Muscle layer of colon (tissue), 2 donors: Measurements from ENCODE around the gene BEX3.
"Not testable (repeated sequence)": the region's sequence is repeated elsewhere in the genome, so short reads cannot be mapped to it uniquely, and the experiment has no call there.

Experiments used
- H3K27ac ChIP-seq: one replicate; pipeline ENCODE4 v1.7.0; 2013; ENCODE audit warnings: low read depth, mild to moderate bottlenecking, low read length, moderate library complexity
- H3K27me3 ChIP-seq, 2 donors: one replicate each; pipeline ENCODE4 v1.7.0; 2013; ENCODE audit warnings: low read length in 2 of 2, mild to moderate bottlenecking in 2 of 2; ENCODE audit not compliant: insufficient read depth in 2 of 2, control insufficient read depth in 1 of 2
- H3K36me3 ChIP-seq: one replicate; pipeline ENCODE4 v1.7.0; 2013; ENCODE audit warnings: mild to moderate bottlenecking, low read length; ENCODE audit not compliant: insufficient read depth
- H3K4me1 ChIP-seq: one replicate; pipeline ENCODE4 v1.7.0; 2013; ENCODE audit warnings: mild to moderate bottlenecking, low read length; ENCODE audit not compliant: insufficient read depth
- H3K4me3 ChIP-seq, 2 donors: one replicate each; pipeline ENCODE4 v1.7.0; 2013; ENCODE audit warnings: low read length in 2 of 2, low read depth in 1 of 2, mild to moderate bottlenecking in 1 of 2, moderate library complexity in 1 of 2
- H3K9ac ChIP-seq: one replicate; pipeline ENCODE4 v1.7.0; 2013; ENCODE audit warnings: low read length
- H3K9me3 ChIP-seq: one replicate; pipeline ENCODE4 v1.7.0; 2013; ENCODE audit warnings: mild to moderate bottlenecking, low read length
- donor health status: abdominal sarcoma.
- donor health status: Adenocarcinoma of cecum.

The BEX3 gene

DNA sequence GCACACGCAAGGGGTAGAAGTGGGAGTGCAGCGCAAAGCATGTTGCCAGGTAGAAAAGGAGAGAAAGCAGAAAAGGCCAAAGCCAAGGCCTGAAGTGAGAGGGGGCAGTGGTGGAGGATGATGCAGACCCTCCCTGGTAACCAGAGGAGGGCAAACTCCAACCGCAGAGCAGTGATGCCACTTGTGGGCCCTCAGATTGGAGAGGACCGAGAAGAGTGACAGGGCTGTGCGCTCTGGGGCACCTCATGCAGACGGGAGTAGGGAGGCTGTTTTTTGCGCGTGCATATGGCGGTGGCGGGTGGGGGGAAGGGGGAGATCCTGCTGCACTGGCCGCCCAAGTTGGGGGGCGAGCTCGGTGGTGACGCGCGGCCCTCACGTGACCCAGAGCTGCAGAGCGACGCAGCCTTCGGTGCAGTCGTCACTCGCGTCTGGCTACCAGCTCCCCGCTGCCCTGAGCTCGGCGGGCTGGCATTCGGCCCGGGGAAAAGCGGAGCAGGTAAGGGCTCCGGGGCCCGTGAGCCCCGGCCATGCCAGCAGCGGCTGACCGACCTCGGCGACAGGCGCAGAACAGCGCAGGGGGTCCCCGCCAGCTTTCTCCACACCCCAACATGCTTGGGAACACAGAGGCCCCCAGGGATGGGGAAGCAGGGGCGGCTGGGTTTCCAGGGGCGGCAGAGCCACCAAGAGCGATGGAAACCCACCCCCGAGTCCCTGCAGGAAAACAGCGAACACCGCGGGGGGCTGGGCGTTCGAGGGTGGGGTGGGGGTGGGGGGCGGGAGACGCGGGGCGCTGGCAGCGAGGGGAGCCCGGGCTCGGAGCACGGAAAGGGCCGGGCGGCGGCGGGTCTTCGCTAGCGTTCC, at the start of gene BEX3:
Gene BEX3 (plus strand): TSS at position 421 of the 861 bp plus-strand sequence. CDS start 984 bp downstream, outside the sequence.
- H3K4me3 ChIP-seq, result peak within 1 kb of the TSS; percentile 43 to 57
- no peaks in the 10 kb centered on the region for H3K9me3 ChIP-seq
- peak within 1 kb of the TSS; percentile 51 for H3K27ac ChIP-seq
- H3K9ac ChIP-seq, result no peak within 1 kb of the TSS
- H3K27me3 ChIP-seq, result no peaks in the 10 kb centered on the region
- no peaks in the 10 kb centered on the region for H3K36me3 ChIP-seq
- H3K4me1 ChIP-seq, result no peaks in the 10 kb centered on the region

- Histone ChIP-seq H3K36me3 (no peaks in the 10 kb centered on the region), H3K4me1 (no peaks in the 10 kb centered on the region), H3K27me3 (peaks cover 0 to 6% of the 10 kb centered on the region in 2 donors), H3K4me3 (peak within 1 kb of the TSS; percentile 44 to 51), H3K27ac (peak within 1 kb of the TSS; percentile 60), H3K9ac (no peak within 1 kb of the TSS), H3K9me3 (no peaks in the 10 kb centered on the region)
These were observed 46.3 kb upstream of the BEX3 start, which contains the start of gene TCEAL7 for GRCh38 chrX:103329991-103330390. Gene TCEAL7, plus strand, starts transcription at chrX:103330239. Its CDS starts 1,165 bp downstream, at chrX:103331404.

DNA sequence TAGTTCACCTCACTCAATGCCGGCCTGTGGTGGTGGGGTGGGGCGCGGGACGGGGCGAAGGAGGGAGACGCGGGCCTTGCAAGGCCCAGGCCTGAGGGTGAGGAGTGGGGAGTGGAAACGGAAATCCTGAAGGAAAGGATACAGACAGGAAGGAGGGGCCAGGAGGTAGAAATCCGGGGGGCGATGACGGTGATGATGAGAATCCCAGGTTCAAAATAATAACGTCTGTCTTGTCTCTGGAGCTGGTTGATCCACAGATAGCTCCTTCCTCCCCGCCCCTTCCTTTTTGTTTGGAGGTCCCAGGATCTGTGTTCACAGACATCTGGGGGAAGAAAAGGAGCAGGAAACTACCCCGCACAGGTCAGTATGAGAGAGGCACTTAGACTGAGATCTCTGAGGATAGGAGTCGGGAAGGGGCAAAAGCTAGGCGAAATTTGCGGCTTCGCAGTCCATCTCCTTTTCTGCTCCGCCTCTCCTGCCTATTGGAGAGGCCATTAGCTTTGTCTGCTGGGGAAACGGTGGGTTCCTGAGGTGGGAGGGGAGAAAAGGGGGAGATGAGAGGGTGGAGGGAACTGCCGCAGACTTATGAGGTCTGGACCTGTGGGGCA, 45.6 kb upstream of the BEX3 start:
- Histone ChIP-seq H3K27me3 (peaks cover 0 to 6% of the 10 kb centered on the region in 2 donors), H3K9ac (no peak overlapping the region), H3K4me3 (peak overlapping the region; percentile 44 to 51), H3K27ac (peak overlapping the region; percentile 7), H3K4me1 (no peaks in the 10 kb centered on the region), H3K9me3 (no peaks in the 10 kb centered on the region), H3K36me3 (no peaks in the 10 kb centered on the region)

DNA sequence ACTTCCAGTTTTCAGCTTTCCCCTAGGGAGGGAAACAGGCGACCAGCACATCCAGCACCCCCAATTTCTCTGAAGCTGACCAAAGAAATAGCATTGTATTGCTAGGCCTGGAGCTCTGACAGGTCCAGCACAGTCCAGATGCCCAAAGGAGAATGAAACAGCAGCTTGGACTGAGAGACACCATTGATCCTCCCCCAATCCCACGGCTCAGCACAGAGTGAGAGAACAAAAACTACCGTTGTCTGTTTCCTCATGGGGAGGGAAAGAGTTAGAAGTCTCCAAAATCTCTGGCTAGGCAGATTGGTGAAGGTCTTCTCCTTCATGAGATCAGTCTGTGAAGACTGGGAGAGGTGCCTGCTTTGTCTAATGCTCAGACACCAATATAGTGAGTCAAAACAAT, 37.7 kb upstream of the BEX3 start:
- no peak overlapping the region for H3K27ac ChIP-seq
- no peak overlapping the region for H3K9ac ChIP-seq
- H3K9me3 ChIP-seq, result no peaks in the 10 kb centered on the region
- no peak overlapping the region for H3K4me3 ChIP-seq
- no peaks in the 10 kb centered on the region for H3K36me3 ChIP-seq
- H3K27me3 ChIP-seq, result no peaks in the 10 kb centered on the region
- no peaks in the 10 kb centered on the region for H3K4me1 ChIP-seq

DNA sequence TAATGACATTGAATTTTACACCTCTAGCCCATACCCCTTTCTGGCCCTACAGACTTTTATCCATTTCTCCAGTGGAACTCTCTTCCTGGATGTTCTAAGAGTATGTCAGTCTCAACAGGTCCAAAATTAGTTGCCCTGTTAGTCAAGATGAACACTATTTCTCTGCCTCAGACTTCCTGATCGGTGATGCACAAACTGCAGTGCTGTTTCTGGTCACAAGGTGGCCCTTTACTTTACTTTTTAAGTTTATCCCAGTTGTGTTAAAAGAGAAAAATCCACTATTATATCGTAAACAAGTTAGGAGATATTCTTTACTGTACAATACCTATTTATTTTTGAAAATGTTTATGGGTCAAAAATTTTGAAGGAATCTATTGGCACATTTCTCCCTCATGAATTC, 33.2 kb upstream of the BEX3 start:
- Histone ChIP-seq H3K4me3 (no peak overlapping the region), H3K9me3 (no peaks in the 10 kb centered on the region), H3K9ac (no peak overlapping the region), H3K27ac (no peak overlapping the region), H3K4me1 (no peaks in the 10 kb centered on the region), H3K36me3 (no peaks in the 10 kb centered on the region), H3K27me3 (peaks cover 0 to 7% of the 10 kb centered on the region in 2 donors)

- Histone ChIP-seq H3K9ac (no peak overlapping the region), H3K27me3 (peaks cover 0 to 12% of the 10 kb centered on the region in 2 donors)
These were observed 31.7 kb upstream of the BEX3 start for GRCh38 chrX:103344606-103345005.

GRCh38 chrX:103347682-103348397, 28.5 kb upstream of the BEX3 start:
- no peaks in the 10 kb centered on the region for H3K9me3 ChIP-seq
- no peak overlapping the region for H3K4me3 ChIP-seq
- no peaks in the 10 kb centered on the region for H3K36me3 ChIP-seq
- H3K4me1 ChIP-seq, result no peaks in the 10 kb centered on the region
- H3K9ac ChIP-seq, result no peak overlapping the region
- peaks cover 0 to 12% of the 10 kb centered on the region in 2 donors for H3K27me3 ChIP-seq
- H3K27ac ChIP-seq, result no peak overlapping the region

More at GRCh38 chrX:103344606-103345005, 31.7 kb upstream of the BEX3 start:
- H3K4me3 ChIP-seq, result no peak overlapping the region
- no peaks in the 10 kb centered on the region for H3K36me3 ChIP-seq
- H3K9me3 ChIP-seq, result no peaks in the 10 kb centered on the region
- H3K4me1 ChIP-seq, result no peaks in the 10 kb centered on the region
- H3K27ac ChIP-seq, result no peak overlapping the region

DNA sequence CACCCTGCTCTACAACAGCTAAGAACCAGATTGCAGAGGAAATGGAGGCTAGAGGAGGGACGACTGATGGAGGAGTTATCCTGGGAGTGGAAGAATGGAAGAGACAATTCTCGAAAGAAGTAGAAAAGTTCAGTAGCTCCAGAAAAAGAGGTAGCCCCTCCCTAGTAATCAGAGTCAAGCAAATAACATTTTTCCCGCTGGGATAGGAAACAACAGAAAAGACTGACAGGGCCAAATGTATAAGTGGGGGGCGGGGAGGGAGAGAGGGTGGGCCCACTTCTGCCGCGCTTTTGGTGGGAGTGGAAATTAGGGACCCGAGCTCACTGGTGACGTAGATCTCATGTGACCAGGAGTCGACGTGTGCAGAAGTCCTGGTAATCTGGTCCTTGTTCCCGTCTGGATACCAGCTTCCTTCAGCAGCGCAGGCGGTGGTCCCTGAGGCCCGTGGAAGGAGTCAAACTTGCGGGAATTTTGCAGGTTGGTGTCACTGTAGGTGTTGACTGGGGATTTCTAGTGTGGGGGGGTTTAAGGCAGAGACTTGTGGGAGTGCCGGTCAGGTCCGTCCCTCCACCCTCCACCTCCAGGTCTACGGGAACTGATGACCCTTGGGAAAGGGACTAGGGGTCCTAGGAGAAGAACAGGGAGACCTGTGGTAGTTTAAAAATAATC, 20.1 kb upstream of the BEX3 start, which contains the start of gene TCEAL9:
Gene TCEAL9 (plus strand): TSS at position 377 of the 669 bp plus-strand sequence. CDS start 1,179 bp downstream, outside the sequence.
- Histone ChIP-seq H3K4me1 (no peaks in the 10 kb centered on the region), H3K27ac (peak within 1 kb of the TSS; percentile 89), H3K4me3 (peak within 1 kb of the TSS; percentile 47 to 71), H3K27me3 (no peaks in the 10 kb centered on the region), H3K36me3 (no peaks in the 10 kb centered on the region), H3K9me3 (no peaks in the 10 kb centered on the region), H3K9ac (peak within 1 kb of the TSS; percentile 89)

GRCh38 chrX:103356858-103357257, 19.5 kb upstream of the BEX3 start:
- peak overlapping the region; percentile 89 for H3K9ac ChIP-seq
- H3K9me3 ChIP-seq, result no peaks in the 10 kb centered on the region
- H3K4me1 ChIP-seq, result no peaks in the 10 kb centered on the region
- H3K4me3 ChIP-seq, result peak overlapping the region; percentile 47 to 71
- H3K27ac ChIP-seq, result peak overlapping the region; percentile 89
- no peaks in the 10 kb centered on the region for H3K27me3 ChIP-seq
- no peaks in the 10 kb centered on the region for H3K36me3 ChIP-seq

DNA sequence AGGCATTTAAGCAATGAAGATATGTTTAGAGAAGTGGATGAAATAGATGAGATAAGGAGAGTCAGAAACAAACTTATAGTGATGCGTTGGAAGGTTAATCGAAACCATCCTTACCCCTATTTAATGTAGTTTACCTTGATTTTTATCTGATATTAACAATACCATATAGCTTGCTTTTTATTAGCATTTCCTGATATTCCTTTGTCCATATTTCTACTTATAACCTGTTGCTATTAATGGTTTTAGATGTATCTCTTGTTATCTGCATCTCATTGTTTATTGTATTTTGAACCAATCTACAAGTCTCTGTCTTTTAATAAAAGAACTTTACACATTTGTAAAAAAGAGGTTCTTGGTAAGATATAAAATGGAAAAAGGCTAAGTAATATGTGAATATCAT, 18.5 kb upstream of the BEX3 start:
- Histone ChIP-seq H3K9ac (no peak overlapping the region), H3K36me3 (no peaks in the 10 kb centered on the region), H3K4me3 (no peak overlapping the region), H3K9me3 (no peaks in the 10 kb centered on the region), H3K27ac (peak overlapping the region; percentile 24), H3K4me1 (no peaks in the 10 kb centered on the region), H3K27me3 (no peaks in the 10 kb centered on the region)

GRCh38 chrX:103359605-103360004, 16.7 kb upstream of the BEX3 start:
- not testable (repeated sequence) for H3K27ac ChIP-seq

More at GRCh38 chrX:103359605-103360004, 16.7 kb upstream of the BEX3 start:
- H3K27me3 ChIP-seq, H3K9me3 ChIP-seq, H3K4me1 ChIP-seq, H3K4me3 ChIP-seq, H3K36me3 ChIP-seq, H3K9ac ChIP-seq: not testable (repeated sequence)
